NCI-H526 treated with DMSO at 0.1 percent for 48 hours (cell line): ENCODE results near the gene TMUB1.

Experiments used
- DNase-seq: peaks from one replicate; lab custom pipeline; 2025; lab: John Stamatoyannopoulos, UW

Gene TMUB1

DNA sequence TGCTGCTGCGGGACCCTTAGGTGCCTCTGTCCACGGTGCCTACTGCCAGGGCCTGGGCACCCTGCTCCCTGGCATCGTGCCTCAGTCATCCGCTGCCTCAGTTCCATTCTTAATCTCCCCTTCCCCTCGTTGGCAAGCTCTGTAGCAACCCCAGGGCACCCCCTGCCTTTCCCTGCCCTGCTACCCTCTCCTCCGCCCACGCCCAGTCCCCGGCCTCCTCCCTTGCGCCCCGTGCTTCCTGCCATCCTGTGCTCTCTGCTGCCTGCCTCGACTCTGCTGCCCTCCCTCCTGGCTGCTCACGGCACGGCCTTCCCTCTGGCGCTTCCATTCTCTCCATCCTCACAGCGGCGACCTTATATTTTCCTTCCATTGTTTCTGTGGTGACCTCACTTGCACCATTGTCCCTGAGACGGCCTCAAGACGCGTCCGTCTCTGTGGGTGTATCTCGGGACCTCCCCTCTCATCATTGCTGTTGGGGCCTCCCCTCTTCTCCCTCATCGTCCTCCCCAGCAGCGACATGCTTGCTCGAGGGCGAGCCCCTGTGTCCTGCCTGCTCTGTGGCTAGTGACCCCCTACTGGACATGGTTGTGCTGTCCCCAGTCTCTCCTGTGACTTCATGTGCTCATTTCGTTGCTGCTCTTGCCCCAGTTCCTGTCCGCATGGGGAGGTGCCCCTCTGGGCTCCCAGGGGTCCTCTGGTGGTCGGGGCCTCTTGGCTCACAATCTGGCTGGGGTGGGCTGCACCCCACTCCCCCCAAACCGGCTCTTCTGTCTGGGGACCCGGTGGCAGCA lies 38.3 kb upstream of the TMUB1 start:
- no peak for DNase-seq

DNA sequence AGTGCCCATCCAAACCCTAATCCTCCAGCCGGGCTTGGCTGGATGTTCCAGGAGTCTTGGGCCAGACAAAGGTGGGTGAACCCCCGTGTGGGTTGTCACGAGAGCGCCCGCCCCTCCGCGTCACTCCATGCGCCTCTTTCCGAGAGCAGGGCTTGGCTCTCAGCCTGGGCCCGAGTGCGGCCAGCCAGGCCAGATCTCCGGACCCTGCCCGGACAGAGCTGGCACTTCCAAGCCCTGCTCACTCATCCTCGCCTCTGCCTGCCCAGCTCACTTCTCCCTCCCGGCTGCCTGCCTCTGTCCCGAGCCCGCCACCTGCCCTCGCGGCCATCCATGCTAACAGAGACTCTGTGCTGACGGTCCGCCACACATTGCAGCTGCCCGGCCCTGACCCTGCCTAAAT lies 37.6 kb upstream of the TMUB1 start:
- no peak for DNase-seq

DNA sequence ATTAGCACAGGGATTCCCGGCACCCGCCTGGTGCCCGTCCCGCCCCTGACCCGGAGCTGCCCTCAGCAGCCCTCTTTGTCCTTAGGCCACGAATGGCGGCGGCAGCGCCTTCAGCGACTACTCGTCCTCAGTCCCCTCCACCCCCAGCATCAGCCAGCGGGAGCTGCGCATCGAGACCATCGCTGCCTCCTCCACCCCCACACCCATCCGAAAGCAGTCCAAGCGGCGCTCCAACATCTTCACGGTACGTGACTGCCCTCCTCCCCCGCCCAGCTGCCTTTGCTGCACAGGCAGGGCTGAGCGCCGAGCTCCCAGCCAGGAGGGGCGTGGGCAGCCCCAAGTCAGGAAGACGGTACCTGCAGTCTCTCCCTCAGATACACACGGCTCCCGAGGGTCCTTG lies 36.6 kb upstream of the TMUB1 start:
- DNase-seq = no peak

DNA sequence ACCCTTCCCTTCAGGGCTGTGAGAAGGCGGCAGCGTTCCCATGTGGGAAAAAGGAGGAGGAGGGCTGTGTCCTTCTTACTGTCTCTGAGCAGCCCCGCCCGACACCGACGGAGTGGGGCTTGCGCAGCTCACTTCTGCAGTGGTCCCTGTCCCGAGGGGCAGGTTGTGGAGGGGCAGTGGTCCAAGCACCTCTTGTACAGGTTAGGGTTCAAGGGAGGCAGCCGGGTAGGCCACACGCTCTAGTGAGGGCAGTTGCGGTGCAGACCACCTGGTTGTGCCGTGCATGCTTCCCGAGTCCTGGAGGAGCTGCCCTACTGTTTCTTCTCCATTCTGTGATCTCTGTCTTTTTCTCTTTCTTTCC lies 35.7 kb upstream of the TMUB1 start:
- no peak for DNase-seq

DNA sequence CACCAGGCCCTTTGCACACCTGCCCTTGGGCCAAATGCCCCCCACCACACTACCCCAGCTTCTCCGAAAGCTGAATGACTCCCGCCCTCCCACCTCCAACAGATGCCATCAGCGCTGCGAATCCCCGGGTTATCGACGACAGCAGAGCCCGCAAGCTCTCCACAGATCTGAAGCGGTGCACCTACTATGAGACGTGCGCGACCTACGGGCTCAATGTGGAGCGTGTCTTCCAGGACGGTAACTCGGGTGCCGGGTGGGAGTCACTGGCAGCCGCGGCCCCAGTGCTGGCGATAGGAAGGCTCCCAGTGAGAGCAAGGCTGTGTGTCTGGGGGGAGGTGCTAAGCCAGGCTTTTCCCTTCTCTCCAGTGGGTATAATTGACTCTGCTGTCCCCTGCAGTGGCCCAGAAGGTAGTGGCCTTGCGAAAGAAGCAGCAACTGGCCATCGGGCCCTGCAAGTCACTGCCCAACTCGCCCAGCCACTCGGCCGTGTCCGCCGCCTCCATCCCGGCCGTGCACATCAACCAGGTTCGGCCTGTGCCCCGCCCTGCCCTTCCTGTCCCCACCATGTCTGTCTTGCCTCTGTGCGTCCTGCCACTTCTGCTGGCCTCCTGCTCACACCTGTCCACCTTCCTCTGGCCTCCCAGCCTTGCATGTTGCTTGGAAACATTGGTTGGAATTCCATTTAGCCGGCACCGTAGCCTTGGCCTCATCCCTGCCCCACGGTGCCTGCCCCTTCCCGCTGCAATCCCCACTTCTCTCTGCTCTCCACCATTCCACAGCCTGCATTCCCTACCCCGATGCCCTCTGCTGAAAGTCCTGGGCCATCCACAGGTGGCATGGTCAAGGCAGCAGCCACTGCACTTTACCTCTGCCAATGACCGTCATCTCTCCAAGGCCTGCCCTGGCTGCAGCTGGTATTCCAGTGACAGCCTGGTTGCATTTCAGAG lies 35.1 kb upstream of the TMUB1 start:
- DNase-seq = no peak

DNA sequence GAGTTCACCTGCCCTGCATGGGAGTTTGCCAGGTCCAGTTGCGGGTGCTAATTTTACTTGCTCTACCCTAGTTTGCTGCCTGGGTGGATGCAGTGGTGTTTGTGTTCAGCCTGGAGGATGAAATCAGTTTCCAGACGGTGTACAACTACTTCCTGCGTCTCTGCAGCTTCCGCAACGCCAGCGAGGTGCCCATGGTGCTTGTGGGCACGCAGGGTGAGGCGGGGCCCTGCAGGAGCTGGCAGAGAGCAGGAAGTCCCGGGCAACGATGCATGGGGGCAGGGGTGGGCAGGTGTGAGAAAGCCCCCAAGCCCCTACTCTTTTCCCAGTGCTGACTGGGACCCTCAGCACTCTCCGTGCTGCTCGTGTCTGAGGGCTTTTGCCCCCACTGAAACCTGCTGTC lies 34.3 kb upstream of the TMUB1 start:
- DNase-seq = no peak

DNA sequence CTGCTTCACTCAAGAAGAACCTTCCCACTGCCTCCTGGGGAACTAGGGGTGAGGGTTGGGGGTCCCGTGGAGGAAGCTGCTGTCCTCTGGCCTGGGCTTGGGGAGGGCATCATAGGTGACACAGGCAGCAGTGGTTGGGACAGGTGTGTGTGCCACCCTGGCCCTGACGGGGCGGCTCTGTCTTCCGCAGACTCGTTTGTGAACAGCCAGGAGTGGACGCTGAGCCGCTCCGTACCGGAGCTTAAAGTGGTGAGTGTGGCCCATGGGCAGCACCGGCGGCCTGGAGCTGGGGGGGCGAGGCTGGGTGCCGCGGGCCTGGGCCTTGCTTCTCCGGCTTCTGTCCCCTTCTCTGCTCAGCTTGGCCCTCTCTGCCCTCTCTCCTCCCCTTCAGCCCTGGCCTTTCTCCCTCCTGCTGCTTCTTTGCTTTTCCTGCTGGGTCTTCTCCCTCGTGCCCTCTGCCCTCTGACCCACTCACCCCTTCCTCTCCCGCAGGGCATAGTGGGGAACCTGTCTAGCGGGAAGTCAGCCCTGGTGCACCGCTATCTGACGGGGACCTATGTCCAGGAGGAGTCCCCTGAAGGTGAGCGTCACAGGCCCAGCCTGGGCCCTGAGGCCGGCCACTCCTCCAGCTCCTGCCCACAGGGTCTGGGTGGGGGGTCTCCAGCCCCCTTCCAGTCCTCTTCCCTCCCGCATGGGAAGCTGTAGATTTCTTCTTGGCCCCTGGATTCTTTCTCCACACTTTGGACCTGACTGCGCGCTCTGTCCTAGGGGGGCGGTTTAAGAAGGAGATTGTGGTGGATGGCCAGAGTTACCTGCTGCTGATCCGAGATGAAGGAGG lies 33.5 kb upstream of the TMUB1 start:
- no peak for DNase-seq

DNA sequence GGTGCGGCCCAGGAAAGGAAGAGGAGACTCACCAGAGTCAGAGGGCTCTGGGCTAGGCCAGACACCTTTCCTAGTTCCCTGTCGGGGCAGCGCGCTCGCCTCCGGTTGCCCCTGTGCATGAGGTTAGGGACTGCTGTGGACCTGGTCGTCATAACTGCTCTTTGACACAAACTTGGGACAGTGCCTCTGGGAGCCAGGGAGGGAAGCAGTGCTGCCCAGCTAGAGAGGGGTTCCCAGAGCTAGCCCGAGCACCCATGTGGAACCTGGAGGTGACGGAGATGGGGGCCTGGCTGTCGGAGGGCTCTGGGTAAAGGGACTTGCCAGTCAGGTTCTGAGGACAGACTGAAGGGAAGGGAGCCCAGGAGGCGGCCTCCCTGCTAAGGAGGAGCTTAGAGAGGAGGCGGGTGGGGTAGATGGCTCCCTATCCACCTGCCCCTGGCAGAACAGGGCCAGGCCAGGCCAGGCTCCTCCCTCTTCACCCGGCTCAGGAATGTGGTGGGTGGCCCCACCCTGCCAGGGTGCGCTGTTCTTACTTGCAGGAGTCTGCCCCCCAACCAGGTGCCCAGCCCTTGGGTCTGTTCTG lies 32.6 kb upstream of the TMUB1 start:
- DNase-seq = no peak

DNA sequence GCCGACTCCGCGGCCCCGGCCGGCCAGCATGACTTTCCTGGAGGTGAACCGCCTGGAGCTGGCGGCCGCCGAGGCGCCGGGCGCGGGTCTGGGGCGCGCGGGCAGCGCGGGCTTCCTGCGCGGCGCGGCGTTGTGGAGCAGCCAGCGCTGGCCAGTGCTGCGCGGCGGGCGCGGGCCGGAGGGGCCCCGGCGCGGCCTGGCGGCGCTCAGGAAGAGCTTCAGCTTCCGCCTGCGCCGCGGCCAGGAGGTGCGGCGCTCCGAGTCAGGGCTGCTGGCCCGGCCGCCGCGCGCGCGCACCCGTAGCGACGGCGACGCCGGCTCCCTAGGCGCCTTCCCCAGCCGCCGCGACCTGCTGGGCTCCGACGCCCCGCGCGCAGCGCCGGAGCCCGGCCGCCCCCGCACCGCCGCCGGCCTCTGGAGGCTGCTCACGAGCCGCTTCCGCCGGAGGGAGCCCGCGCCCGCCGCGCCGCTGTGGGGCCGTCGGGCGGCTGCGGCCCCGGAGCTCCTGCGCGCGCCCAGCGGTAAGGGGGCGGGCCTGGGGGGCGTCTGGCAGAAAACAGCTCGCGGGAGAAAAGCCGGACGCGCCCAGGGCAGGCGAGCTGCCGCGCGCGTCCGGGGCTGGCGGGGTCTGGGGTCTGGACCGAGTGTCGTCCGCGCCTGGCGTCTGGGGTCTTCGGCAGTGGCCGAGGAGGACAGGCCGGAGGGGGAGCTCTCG lies 32.0 kb upstream of the TMUB1 start:
- no peak for DNase-seq

DNA sequence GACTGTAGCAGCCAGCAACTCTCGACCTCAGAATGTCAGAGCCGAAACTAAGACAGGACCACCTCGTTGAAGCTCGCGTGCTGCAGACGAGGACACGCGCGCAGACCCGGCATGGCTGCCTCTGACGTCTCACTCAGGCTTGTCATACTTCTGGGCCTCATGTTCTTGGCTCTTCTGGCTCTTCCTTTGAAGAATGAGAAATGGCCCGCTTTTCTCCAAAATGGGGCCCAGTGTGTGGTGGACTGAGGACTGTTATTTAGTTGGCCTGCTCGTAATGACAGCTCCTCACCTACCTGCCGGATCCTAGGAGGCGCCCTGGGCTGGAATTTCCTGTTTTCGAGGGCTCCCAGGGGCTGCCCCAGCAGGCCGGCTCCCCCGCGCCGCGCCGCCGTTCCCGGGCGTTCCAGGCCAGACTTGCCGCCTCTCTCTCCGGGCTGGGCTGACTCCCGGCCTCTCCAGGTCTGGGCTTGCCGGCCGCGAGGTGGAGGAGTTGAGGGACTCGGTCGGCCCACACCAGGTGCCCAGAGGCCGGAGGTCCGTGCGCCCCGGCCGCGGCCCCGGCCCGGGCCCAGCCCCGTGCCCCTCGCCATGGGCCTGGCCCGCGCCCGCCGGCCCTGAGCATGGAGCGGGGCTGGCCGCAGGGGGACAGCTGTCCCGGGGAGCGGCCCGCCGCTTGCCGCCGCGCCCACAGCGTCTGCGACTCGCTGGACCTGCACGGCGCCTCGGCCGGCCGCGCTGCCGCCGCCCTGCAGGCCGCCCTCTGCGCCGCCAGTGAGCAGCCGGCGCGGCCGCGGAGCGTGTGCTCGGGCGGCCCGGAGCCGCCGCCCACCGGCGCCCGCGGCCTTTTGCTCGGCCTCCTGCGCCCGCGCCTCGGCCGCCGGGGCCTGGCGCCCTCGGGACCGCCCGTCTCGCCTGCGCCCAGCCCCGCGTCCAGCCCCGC lies 31.1 kb upstream of the TMUB1 start:
- DNase-seq = no peak

DNA sequence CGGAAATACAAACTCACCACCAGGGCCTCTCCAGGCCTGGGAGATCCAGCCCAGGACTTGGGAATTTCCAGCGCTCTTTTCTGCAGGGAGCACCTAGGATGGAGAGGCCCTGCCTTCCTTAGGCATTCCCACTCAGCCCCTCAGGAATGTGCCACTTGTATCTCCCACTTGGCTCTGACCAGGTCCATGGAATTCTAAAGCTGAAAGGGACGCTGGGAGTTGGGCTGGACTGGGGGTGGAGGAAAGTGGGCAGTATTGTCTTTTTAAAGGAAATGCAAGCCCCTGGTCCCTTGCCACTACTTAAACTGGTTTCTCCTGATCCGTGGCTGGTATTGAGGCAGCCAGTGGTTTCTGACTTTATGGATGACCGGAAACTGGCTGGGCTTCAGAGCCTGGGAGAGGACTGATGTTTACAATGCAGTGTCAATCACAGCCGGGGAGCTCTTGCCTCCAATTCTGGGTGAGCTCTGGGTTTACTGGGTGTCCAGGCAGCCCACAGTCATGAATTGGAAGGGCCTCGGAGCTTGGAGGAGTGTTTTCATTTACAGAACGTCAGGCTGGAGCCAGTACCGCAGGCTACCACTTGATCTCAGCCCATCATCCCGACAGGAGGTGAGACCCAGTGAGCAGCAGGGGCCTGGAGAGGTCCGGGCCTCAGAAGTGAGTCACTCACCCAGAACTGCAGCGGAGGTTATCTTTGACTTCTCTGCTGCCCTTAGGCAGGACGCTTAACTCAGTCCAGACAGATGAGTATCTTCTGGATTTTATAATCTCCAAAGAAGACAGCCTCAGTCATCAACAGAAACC lies 30.3 kb upstream of the TMUB1 start:
- no peak for DNase-seq

DNA sequence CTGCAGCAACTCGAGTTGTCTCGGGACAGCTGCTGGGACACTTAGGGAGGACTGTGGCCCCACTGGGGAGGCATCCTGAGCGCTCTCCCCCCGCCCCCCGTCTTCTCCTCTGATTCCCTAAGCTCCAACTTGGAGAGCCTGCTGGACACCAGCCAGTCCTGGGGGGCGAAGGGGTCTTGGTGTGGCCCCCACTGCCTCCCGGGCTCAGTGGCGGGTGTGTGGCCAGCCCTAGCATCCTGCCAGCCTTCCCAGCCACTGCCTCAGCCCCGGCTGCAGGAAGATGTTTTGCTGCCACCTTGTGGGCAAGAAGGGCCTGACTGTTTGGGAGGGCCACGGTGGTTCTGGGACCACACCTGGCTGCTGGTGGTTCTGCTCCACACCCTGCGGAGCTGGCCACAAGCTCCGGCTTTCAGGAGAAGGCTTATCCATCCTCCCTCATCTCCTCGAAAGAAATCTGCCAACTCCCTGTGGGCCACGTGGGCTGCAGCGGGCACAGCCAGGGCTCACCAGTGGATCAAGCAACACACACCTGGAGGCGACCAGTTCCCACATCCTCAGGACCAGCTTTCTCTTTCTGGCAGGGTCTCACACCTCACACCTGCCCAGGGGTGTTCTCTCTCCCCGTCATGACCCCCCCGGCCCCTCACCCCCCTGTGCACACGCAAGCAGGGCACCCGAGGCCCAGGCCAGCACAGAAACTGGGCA lies 27.8 kb upstream of the TMUB1 start:
- DNase-seq = no peak

DNA sequence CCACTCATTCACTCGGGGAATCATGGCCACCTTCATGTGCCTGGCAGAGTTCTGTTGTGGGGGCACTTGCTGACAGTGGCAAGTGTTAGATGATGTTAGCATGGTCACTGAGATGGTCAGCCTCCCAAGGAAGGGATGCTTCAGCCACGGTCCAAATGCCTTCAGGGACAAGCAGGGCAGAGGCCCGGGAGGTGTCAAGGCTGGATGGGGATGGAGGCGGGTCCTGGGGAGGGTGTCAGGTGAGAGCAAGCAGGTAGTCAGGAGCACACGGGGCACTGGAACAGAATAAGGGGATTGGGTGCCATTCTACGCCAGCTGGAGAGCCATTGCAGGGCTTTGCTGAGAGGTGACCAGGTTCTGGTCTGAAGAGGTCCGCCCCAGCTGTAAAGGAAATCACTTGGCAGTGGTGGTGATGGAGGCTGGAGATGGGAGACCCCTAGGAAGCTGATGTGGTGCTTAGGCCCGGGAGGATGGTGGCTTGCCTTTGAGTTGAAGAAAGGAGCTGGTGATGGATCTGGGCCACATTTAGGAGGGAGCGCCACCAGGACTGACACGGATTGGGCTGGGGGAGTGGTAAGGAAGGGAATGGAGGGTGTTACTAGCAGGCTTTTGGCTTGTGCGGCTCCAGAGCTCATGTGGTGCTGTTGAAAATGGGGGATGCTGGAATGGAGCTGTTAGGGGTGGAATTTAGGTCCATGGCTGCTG lies 27.1 kb upstream of the TMUB1 start:
- DNase-seq = no peak

DNA sequence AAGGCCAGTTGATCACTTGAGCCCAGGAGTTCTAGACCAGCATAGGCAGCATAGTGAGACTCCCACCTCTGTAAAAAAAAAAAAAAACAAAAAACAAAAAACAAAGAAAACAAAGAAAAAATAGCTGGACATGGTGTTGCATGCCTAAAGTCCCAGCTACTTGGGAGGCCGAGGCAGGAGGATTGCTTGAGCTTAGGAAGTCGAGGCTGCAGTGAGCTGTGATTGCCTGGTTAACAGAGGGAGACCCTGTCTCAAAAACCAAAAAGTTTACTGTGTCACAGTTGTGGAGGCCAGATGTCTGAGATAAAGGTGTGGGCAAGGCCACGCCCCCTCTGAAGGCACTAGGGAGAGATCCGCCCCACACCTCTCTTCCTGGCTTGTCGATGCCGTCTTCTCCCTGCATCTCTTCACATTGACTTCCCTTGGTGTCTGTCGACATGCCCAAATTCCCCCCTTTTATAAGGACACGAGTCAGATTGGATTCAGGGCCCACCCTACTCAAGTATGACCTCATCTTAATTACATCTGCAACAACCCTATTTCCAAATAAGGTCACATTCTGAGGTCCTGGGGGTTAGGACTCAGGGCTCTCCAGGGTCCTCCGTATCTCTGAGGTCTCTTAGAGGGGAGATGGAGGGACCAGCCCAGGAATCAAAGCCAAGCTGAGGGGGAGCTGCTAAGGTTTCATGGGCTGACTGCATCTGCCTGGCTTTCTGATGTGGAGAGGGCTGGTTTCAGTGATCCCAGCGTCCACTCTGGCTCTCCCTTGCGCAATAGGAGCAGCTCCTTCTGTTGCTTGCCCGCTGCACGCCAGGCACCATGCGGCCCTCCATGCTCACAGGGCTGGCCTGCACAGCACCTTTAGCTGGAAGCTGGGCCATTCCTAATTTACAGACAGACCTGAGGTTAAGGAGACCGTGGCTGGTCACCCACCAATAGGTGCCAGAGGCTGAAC lies 26.1 kb upstream of the TMUB1 start:
- DNase-seq = no peak

DNA sequence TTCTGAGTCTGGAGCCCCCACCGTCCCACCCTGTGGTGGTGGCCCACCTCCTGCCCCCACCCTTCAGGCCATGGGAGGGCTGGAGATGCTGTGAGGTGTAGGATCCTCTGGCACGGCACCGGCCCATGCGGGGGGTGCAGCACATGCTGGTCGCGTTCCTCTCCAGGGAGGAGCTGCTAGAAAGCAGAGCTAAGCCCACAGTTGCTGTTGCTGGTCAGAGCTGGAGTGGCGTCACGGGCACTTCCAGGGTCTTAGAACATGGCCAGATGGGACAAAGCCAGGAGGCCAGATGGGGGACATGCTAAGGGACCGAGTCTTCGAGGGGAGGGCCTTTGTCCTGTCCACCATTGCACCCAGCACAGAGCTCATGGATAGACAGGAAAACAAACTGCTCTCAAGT lies 24.6 kb upstream of the TMUB1 start:
- DNase-seq = no peak

DNA sequence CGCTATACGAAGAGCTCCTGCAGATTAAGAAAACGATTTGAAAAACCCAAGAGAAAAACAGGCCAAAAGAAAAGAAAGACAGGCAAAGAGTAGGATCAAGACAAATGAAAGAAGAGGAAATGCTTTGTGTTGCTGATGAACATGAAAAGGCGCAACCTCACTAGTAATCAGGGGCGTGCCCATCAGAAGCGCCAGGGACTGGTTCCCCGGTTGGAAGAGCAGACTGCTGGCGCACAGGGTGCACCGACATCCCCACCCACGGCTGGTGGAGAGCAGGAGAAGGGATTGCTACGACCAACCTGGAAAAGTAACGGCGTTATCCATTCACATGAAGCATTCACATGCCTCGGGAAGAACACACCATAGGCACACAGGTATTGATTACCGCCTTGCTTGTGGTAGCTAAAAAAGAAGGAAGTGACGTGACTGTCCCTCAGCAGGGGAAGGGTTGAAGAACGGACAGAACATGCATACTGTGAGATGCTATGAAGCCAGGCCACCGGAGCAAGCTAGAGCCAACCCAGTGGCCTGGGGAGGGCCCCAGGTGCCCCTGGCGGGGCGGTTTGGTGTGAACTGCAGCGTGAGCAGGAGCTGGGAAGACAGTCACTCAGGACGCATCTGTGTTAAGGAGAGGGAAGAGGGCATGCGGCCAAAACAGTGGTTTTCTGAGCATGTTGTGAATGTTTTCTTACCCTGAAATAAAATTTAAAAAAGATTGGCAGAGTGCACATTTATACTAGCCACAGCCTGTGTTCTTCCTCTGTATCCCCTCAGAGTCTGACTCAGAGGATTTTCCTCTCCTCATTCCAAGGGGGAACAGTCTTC lies 21.3 kb upstream of the TMUB1 start:
- no peak for DNase-seq
